Stimulated activated naive CD8-positive, alpha-beta T cell treated with anti-CD3 and anti-CD28 coated beads, Interleukin-15, amount 100 ng/mL, for 72 hours (primary cell): ENCODE data around the gene STXBP5.
A peak's percentile ranks its signal among the peaks of the same experiment; 100 is the strongest.
"Not testable (repeated sequence)": the region's sequence is repeated elsewhere in the genome, so short reads cannot be mapped to it uniquely, and the experiment has no call there.

Experiments used
- ATAC-seq: fragments of 150-1000 bp; cut with Tn5 transposase; 2 replicates; pipeline ENCODE4 v1.10.0; 2021; ENCODE audit warnings: mild to moderate bottlenecking, moderate library complexity
- DNase-seq, 2 donors: peaks; one replicate each; pipeline ENCODE4 v3.0.0; 2021 to 2022
- H3K27ac Mint-ChIP-seq, 2 donors: one replicate each; pipeline ENCODE4 v1.8.0; 2022; ENCODE audit warnings: mild to moderate bottlenecking in 2 of 2, mixed read lengths in 2 of 2, moderate library complexity in 2 of 2
- H3K27me3 Mint-ChIP-seq: one replicate; pipeline ENCODE4 v1.8.0; 2022; ENCODE audit warnings: mixed read lengths
- H3K4me1 Mint-ChIP-seq: one replicate; pipeline ENCODE4 v1.8.0; 2022; ENCODE audit warnings: mild to moderate bottlenecking, mixed read lengths
- H3K4me3 Mint-ChIP-seq, 2 donors: one replicate each; pipeline ENCODE4 v1.8.0; 2022; ENCODE audit warnings: mild to moderate bottlenecking in 2 of 2, mixed read lengths in 2 of 2, moderate library complexity in 1 of 2
- H3K9me3 Mint-ChIP-seq, 2 donors: one replicate each; pipeline ENCODE4 v1.8.0; 2022; ENCODE audit warnings: mixed read lengths in 2 of 2

The STXBP5 gene

GRCh38 chr6:147322299-147323162 lies 118.3 kb downstream of the STXBP5 start:
- Mint-ChIP-seq H3K9me3 (no peaks in the 10 kb centered on the region), H3K4me3 (peak overlapping the region; percentile 46 to 53), H3K27me3 (no peaks in the 10 kb centered on the region), H3K4me1 (peaks cover 20% of the 10 kb centered on the region), H3K27ac (peak overlapping the region; percentile 63 to 95)
- ATAC-seq, result peak; percentile 97
- DNase-seq, result peak; percentile 7 to 48

GRCh38 chr6:147325557-147325956 lies 121.3 kb downstream of the STXBP5 start:
- no peak overlapping the region for H3K4me3 Mint-ChIP-seq
- H3K9me3 Mint-ChIP-seq, result no peaks in the 10 kb centered on the region
- DNase-seq (no peak), ATAC-seq (no peak)
- H3K27me3 Mint-ChIP-seq, result no peaks in the 10 kb centered on the region
- peaks cover 20% of the 10 kb centered on the region for H3K4me1 Mint-ChIP-seq
- H3K27ac Mint-ChIP-seq, result no peak overlapping the region

GRCh38 chr6:147331401-147331800 lies 127.2 kb downstream of the STXBP5 start:
- no peak overlapping the region for H3K4me3 Mint-ChIP-seq
- H3K4me1 Mint-ChIP-seq, result no peaks in the 10 kb centered on the region
- no peak for DNase-seq
- H3K9me3 Mint-ChIP-seq, result no peaks in the 10 kb centered on the region
- ATAC-seq, result no peak
- H3K27ac Mint-ChIP-seq, result no peak overlapping the region
- H3K27me3 Mint-ChIP-seq, result no peaks in the 10 kb centered on the region

- Mint-ChIP-seq H3K9me3 (no peaks in the 10 kb centered on the region), H3K27ac (no peak overlapping the region), H3K27me3 (no peaks in the 10 kb centered on the region), H3K4me3 (no peak overlapping the region), H3K4me1 (peaks cover 5% of the 10 kb centered on the region)
- DNase-seq (no peak), ATAC-seq (no peak)
Observed at GRCh38 chr6:147337921-147338320, 133.7 kb downstream of the STXBP5 start.

- H3K27ac Mint-ChIP-seq, result no peak overlapping the region
- DNase-seq (no peak), ATAC-seq (no peak)
- no peak overlapping the region for H3K4me3 Mint-ChIP-seq
- H3K9me3 Mint-ChIP-seq, result no peaks in the 10 kb centered on the region
- H3K27me3 Mint-ChIP-seq, result no peaks in the 10 kb centered on the region
- peaks cover 5% of the 10 kb centered on the region for H3K4me1 Mint-ChIP-seq
Observed at GRCh38 chr6:147341486-147341885, 137.3 kb downstream of the STXBP5 start.

GRCh38 chr6:147345902-147346301 lies 141.7 kb downstream of the STXBP5 start:
- H3K27ac Mint-ChIP-seq, result no peak overlapping the region
- H3K27me3 Mint-ChIP-seq, result no peaks in the 10 kb centered on the region
- no peaks in the 10 kb centered on the region for H3K9me3 Mint-ChIP-seq
- H3K4me1 Mint-ChIP-seq, result peaks cover 5% of the 10 kb centered on the region
- no peak for DNase-seq
- no peak overlapping the region for H3K4me3 Mint-ChIP-seq
- ATAC-seq, result no peak

- Mint-ChIP-seq H3K27me3 (no peaks in the 10 kb centered on the region), H3K4me1 (no peaks in the 10 kb centered on the region), H3K27ac (no peak overlapping the region), H3K9me3 (no peaks in the 10 kb centered on the region), H3K4me3 (no peak overlapping the region)
- ATAC-seq, result no peak
- no peak for DNase-seq
Observed at GRCh38 chr6:147347179-147347881, 143.1 kb downstream of the STXBP5 start.

GRCh38 chr6:147347882-147348575 lies 143.8 kb downstream of the STXBP5 start:
- no peaks in the 10 kb centered on the region for H3K9me3 Mint-ChIP-seq
- ATAC-seq (no peak), DNase-seq (no peak)
- H3K4me3 Mint-ChIP-seq, result no peak overlapping the region
- H3K27me3 Mint-ChIP-seq, result no peaks in the 10 kb centered on the region
- H3K27ac Mint-ChIP-seq, result no peak overlapping the region
- H3K4me1 Mint-ChIP-seq, result no peaks in the 10 kb centered on the region

GRCh38 chr6:147361311-147361981 lies 157.2 kb downstream of the STXBP5 start:
- peaks cover 4 to 7% of the 10 kb centered on the region in 2 donors for H3K9me3 Mint-ChIP-seq
- H3K27ac Mint-ChIP-seq, result no peak overlapping the region
- ATAC-seq (no peak), DNase-seq (no peak)
- no peak overlapping the region for H3K4me3 Mint-ChIP-seq
- H3K27me3 Mint-ChIP-seq, result no peaks in the 10 kb centered on the region
- no peaks in the 10 kb centered on the region for H3K4me1 Mint-ChIP-seq

GRCh38 chr6:147366290-147366689 lies 162.1 kb downstream of the STXBP5 start:
- no peak overlapping the region for H3K27ac Mint-ChIP-seq
- DNase-seq, result no peak
- no peaks in the 10 kb centered on the region for H3K9me3 Mint-ChIP-seq
- no peaks in the 10 kb centered on the region for H3K4me1 Mint-ChIP-seq
- no peak for ATAC-seq
- H3K27me3 Mint-ChIP-seq, result no peaks in the 10 kb centered on the region
- H3K4me3 Mint-ChIP-seq, result no peak overlapping the region

- Mint-ChIP-seq H3K4me1 (no peaks in the 10 kb centered on the region), H3K27ac (no peak overlapping the region), H3K4me3 (no peak overlapping the region), H3K9me3 (no peaks in the 10 kb centered on the region), H3K27me3 (no peaks in the 10 kb centered on the region)
- ATAC-seq (no peak), DNase-seq (no peak)
Observed at GRCh38 chr6:147371325-147371724, 167.1 kb downstream of the STXBP5 start.

GRCh38 chr6:147372806-147373205 lies 168.6 kb downstream of the STXBP5 start:
- H3K4me1 Mint-ChIP-seq, result no peaks in the 10 kb centered on the region
- no peak overlapping the region for H3K27ac Mint-ChIP-seq
- ATAC-seq, result no peak

GRCh38 chr6:147378819-147379218 lies 174.6 kb downstream of the STXBP5 start:
- Mint-ChIP-seq H3K4me3 (no peak overlapping the region), H3K27ac (no peak overlapping the region), H3K27me3 (no peaks in the 10 kb centered on the region), H3K9me3 (peaks cover 5 to 9% of the 10 kb centered on the region in 2 donors), H3K4me1 (peaks cover 3% of the 10 kb centered on the region)
- no peak for DNase-seq
- ATAC-seq, result no peak

More at GRCh38 chr6:147372806-147373205, 168.6 kb downstream of the STXBP5 start:
- no peak for DNase-seq
- H3K4me3 Mint-ChIP-seq, result no peak overlapping the region
- H3K27me3 Mint-ChIP-seq, result no peaks in the 10 kb centered on the region
- no peaks in the 10 kb centered on the region for H3K9me3 Mint-ChIP-seq

GRCh38 chr6:147380841-147381240 lies 176.6 kb downstream of the STXBP5 start:
- not testable (repeated sequence) for H3K27ac Mint-ChIP-seq, H3K27me3 Mint-ChIP-seq, H3K4me3 Mint-ChIP-seq, H3K4me1 Mint-ChIP-seq, ATAC-seq, DNase-seq, H3K9me3 Mint-ChIP-seq

GRCh38 chr6:147381712-147382111 lies 177.5 kb downstream of the STXBP5 start:
- Mint-ChIP-seq H3K27ac (no peak overlapping the region), H3K27me3 (no peaks in the 10 kb centered on the region), H3K9me3 (peaks cover 5 to 9% of the 10 kb centered on the region in 2 donors), H3K4me1 (peaks cover 7% of the 10 kb centered on the region), H3K4me3 (no peak overlapping the region)
- no peak for DNase-seq
- no peak for ATAC-seq
